ENCODE data around the gene TIFAB. TPM values are rescaled to one million over a fixed set of nuclear protein-coding genes. Genes with fewer than 3 reads are reported as not detected.

Gene TIFAB
- total RNA-seq, 1 donor from 2014 or later, result not detected

DNA sequence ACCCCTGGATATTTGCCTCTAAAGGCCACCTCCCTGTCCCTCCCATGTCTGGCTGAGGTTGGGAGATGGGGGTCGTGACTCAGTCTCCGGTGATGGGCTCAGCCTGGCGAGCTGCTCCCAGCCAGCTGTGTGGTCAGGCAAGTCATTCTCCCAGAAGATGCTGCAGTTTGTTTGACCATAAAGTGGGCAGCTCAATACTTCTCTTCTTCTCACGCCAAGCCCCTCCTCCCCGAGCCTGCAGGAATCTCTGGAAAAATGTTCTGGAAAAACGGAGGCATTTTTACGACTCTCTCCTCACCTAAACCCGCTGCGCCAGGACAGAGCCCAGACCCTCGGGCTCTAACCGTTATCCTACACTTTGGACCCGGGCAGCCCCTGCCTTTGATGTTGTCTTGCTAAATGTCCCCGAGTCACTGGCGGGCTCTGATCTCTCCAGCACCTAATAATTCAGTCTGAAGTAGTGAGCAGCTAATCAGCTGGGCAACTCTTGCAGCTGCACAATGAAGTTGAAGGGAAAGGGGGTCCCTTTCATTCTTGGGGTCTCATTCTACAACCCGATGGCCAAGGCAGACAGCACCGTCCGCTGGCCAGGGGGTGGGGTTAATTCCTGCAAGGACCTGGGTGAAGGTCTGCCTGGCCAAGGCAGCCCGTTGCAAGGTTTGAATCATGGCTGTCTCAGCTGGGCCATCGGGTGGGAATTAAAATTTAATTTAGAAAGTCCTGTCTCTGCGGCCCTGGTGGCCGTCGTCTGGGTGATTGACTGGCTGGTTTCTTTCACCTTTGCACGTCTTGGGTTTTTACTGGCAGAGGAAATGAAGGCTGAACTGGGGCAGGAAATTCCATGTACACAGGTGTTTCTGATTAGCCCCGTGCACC, 17.3 kb downstream of the TIFAB start:
- no peak overlapping the region for H3K4me3 ChIP-seq (ENCODE audit: low read depth, low read length)
- TF ChIP-seq, protein P1, sequence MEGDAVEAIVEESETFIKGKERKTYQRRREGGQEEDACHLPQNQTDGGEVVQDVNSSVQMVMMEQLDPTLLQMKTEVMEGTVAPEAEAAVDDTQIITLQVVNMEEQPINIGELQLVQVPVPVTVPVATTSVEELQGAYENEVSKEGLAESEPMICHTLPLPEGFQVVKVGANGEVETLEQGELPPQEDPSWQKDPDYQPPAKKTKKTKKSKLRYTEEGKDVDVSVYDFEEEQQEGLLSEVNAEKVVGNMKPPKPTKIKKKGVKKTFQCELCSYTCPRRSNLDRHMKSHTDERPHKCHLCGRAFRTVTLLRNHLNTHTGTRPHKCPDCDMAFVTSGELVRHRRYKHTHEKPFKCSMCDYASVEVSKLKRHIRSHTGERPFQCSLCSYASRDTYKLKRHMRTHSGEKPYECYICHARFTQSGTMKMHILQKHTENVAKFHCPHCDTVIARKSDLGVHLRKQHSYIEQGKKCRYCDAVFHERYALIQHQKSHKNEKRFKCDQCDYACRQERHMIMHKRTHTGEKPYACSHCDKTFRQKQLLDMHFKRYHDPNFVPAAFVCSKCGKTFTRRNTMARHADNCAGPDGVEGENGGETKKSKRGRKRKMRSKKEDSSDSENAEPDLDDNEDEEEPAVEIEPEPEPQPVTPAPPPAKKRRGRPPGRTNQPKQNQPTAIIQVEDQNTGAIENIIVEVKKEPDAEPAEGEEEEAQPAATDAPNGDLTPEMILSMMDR (conservative IDR thresholded peaks at IDR 0.05; ENCODE audit: low read depth, low read length), result no peak
- no peak for DNase-seq (ENCODE audit: low read depth)

DNA sequence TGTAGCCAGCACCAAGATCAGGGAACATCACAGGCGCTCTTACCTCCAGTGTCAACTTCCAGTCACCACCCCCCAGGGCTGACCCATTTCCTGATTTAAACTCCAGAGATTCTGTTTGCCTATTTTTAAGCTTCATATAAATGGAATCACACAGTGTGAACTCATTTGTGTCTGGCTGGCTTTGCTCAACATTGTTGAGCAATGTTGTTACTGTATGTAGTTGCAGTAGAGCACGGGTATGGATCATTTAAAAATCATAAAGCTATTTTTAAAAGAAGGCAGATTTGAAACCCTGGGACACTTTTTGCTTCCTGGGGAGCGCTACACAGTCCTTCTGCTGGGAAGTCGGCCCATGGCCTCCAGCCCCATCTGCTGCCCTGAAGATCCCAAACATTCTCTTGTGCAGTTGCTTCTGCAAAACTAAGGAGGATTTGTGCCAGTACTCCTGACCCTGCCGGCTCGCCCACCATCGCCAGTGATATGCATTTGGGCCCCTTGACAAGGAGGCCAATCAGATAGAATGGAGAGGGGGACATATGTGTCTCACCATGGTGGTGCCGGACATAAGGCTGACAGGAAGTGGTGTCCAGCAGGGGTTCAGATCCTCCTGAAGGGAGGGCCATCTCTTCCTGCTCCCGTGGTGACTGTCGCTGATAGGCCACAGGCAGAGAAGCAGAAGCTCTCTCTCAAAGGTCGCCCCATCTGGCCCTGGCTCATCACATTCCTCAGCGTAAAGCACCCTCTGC, 18.3 kb downstream of the TIFAB start:
- DNase-seq (ENCODE audit: low read depth), result no peak
- no peak overlapping the region for H3K4me3 ChIP-seq (ENCODE audit: low read depth, low read length)
- TF ChIP-seq, protein P1 (conservative IDR thresholded peaks at IDR 0.05; ENCODE audit: low read depth, low read length), result no peak

DNA sequence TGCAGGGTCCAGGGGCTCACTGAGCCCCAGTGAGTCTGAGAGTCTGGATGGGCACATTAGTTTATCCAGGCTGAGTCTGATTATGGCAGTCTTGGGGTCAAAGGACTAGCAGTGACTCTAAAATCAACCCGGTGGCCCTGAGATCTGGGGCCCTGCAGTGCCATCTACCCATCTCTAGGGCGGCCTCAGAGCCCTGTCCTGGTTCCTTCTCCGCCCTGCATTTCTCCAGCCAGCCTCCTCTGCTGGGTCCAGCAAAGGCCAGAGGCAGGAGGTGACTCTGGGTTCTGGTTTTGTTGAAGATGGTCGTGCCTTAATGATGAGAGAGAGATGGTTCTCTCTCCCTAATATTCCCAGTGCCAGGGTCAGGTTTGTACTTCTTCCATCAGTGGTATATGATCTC, 20.0 kb downstream of the TIFAB start:
- TF ChIP-seq, protein P1 (conservative IDR thresholded peaks at IDR 0.05; ENCODE audit: low read depth, low read length), result no peak
- no peak overlapping the region for H3K4me3 ChIP-seq (ENCODE audit: low read depth, low read length)
- DNase-seq (ENCODE audit: low read depth), result no peak

DNA sequence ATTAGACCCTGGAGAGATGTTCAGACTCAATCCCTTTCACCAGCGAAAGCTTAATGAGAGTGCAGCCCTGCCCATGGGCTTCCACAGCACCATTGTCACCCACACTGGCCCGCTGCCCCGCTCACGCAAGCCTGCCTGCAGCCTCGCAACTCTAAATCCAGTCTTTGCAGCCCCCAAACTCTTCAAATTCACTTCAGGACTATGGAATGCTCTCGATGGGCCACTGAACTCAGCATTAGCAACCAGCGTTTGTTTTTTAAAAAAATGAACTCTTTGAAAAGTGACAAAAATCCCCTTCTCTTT, 22.1 kb downstream of the TIFAB start:
- no peak overlapping the region for H3K4me3 ChIP-seq (ENCODE audit: low read depth, low read length)
- DNase-seq (ENCODE audit: low read depth), result no peak

DNA sequence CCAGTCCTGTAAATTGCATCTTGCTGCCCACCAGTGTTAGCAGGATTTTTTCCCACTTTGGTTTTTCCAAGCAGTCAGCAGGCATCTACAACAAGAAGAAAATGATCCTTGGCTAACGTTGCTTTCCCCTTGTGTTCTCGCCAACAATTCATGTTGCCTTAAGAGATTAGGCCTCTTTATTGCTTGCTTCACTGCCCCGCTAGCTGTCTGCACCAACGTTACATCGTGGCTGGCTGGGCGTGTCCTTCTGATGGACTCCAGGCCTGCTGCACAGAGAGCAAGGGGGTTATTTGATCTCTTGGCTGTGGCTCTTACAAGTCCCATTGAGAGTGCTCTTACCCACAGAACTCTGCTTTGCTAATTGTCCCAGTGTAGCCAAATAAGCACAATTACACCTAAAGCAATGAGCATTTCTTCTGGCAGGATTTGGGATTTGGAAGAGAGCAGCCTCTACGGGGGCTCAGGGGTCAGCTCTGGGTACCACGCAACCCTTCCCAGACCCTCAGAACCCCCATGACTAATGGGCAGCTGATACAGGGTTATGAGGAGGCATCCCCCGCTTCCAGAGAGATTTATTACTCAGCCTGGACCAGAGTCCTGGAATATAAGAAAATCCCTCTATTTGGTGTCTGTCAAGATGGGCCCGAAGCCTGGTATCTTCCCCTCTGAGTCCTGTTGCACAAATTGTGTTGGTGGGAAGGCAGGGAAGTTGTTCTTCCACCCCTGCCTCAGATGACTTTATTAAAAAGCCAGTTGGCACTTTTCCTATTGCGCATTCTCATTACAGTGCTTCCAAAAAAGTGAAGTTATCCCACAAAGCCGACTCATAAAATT, 22.6 kb downstream of the TIFAB start:
- no peak for DNase-seq (ENCODE audit: low read depth)
- TF ChIP-seq, protein P1 (conservative IDR thresholded peaks at IDR 0.05; ENCODE audit: low read depth, low read length), result no peak

More for the DNA sequence above, 22.1 kb downstream of the TIFAB start:
- TF ChIP-seq, protein P1 (conservative IDR thresholded peaks at IDR 0.05; ENCODE audit: low read depth, low read length), result no peak

DNA sequence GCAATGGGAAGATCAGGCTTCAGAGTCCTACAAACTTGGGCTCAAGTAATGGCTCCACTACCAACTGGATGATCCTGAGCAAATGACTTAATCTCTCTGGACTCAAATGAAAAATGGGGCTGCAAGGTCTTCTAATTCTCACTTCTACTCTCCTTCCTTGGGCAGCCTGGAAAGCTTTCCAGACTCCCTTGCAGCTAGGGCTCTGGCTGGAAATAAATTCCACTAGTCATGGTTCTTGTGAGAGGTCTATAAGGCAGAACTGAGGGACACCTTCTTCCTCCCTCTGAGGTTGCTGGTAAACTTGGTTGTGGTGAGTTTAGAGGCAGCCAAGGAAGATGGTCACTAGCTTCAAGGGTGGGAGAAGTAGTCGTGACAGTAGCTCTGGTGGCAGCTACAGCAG, 23.6 kb downstream of the TIFAB start:
- no peak for DNase-seq (ENCODE audit: low read depth)
- H3K4me3 ChIP-seq (ENCODE audit: low read depth, low read length), result no peak overlapping the region
- TF ChIP-seq, protein P1 (conservative IDR thresholded peaks at IDR 0.05; ENCODE audit: low read depth, low read length), result no peak

More for the DNA sequence above, 22.6 kb downstream of the TIFAB start:
- H3K4me3 ChIP-seq (ENCODE audit: low read depth, low read length), result no peak overlapping the region

All from epithelial cell of proximal tubule (primary cell).